WTC11 (cell line): Measurements from ENCODE around the gene ENTPD1.

ENCODE experiments used
- E2F5 ChIP-seq: sonication (generic); formaldehyde crosslinking; IDR thresholded peaks from 2 replicates; pipeline ENCODE4 v1.8.1; 2022; ENCODE audit warnings: mild to moderate bottlenecking, moderate library complexity, missing genetic modification reagents
- FOXJ3 ChIP-seq: sonication (generic); formaldehyde crosslinking; IDR thresholded peaks from 2 replicates; pipeline ENCODE4 v1.9.0; 2021; ENCODE audit warnings: missing genetic modification reagents, mild to moderate bottlenecking, borderline replicate concordance
- TP53 ChIP-seq: sonication (generic); formaldehyde crosslinking; IDR thresholded peaks from 2 replicates; pipeline ENCODE4 v1.8.1; 2023; ENCODE audit warnings: mild to moderate bottlenecking, missing genetic modification reagents
- TF ChIP-seq, protein P1 (sequence below): fragments of 200-600 bp; IDR thresholded peaks from 2 replicates; pipeline ENCODE4 v1.8.0; 2022; ENCODE audit warnings: antibody characterized with exemption

DNA sequence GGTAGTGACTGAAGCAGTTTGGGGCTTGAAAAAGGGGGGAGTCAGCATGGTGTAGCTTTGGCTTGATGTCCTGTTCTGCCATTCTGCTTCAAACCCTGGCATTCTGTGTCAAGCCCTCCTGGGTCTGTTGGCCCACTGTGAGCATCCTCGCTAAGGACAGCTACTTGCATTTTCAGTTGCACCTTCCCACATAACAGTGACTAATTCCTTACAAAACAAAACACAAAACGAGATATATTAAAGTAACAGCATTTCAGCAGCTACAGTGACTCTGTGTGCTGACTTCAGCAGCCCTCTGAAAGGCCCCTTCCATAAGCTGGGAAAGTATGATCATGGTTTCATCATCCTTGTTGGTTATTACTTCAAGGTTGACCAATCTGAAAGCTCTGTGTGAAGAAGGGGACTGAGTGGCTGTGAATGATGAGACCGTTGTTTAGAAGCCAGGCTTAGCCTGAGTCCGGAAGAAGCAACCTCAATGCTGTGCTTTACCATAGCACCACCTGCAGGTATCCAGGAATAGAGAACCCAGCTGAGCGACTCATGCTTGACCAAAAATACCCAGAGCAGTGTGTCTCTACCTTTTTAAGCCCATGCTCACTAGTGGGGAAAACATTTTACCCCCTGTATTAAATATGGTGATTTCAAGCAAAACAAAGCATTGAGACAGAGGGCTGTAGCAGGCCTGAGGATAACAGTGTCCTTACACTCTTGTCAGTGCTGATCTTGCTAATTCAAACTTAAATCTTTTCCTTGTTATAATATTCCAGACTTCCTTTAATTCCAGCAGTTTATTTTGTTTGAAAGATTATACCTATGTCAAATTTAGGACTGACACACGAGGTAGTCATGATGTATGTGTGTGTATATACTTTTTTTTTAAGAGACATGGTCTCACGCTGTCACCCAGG is 109.2 kb downstream of the ENTPD1 start:
- TF ChIP-seq, protein P1, sequence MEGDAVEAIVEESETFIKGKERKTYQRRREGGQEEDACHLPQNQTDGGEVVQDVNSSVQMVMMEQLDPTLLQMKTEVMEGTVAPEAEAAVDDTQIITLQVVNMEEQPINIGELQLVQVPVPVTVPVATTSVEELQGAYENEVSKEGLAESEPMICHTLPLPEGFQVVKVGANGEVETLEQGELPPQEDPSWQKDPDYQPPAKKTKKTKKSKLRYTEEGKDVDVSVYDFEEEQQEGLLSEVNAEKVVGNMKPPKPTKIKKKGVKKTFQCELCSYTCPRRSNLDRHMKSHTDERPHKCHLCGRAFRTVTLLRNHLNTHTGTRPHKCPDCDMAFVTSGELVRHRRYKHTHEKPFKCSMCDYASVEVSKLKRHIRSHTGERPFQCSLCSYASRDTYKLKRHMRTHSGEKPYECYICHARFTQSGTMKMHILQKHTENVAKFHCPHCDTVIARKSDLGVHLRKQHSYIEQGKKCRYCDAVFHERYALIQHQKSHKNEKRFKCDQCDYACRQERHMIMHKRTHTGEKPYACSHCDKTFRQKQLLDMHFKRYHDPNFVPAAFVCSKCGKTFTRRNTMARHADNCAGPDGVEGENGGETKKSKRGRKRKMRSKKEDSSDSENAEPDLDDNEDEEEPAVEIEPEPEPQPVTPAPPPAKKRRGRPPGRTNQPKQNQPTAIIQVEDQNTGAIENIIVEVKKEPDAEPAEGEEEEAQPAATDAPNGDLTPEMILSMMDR = peak; percentile 32; the same call in 1 of the 2 replicates
- TF ChIP-seq E2F5 (CRISPR knock-in tag) (no peak), FOXJ3 (CRISPR knock-in tag) (no peak), TP53 (CRISPR knock-in tag) (no peak)
